AG09319 (cell line): ENCODE data around the gene RYR2.

Experiments used
- DNase-seq: peaks from one replicate; pipeline ENCODE4 v3.0.0-alpha.2; 2010; ENCODE audit warnings: low read depth; ENCODE audit errors: extremely low read depth
- CTCF ChIP-seq: IDR thresholded peaks from 2 replicates; pipeline ENCODE4 v1.5.1; 2011; ENCODE audit warnings: low read depth, mild to moderate bottlenecking, inconsistent platforms, low read length, moderate library complexity

Gene RYR2

GRCh38 chr1:237154157-237154556 is 112.2 kb downstream of the RYR2 start:
- TF ChIP-seq CTCF: no peak
- DNase-seq: no peak

DNA sequence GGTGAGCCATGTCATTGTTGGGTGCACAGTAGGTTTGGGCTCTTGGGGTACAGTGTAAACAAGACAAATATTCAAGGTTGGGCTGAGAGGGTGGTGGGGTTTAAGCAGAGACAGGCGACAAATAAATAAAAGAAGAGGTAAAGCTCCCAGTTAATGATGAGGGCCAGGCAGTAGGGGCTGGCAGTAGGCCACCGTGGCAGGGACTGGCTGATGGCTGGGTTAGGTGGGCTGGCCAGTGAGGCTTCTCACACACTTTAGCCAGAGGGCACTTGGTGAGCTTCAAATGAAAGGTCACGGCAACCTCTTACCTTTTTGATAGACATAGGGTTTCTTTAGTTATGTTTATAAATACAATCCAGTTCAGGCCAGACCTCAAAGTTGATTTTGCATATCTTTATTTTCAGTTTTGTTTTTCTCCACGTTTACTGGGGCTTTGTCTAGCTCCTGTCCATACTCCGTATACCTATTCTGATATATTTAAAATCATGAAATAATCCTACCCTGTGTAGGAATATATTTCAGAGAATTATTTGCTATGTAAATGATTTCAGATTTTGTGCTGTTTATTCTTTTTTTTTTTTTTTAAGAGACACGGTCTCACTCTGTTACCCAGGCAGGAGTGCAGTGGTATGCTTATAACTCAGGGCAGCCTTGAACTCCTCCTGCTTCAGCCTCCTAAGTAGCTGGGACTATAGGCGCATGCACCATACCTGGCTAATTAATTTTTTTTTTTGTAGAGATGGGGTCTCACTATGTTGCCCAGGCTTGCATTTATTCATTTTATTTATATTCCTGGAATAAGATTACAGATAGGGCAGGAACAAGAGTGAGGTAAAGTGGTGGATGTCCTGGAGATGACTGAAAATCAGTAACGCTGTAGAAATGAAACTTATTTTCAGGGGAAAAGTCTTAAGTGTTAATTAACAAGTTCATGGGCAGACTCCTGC is 122.7 kb downstream of the RYR2 start:
- no peak for DNase-seq
- no peak for TF ChIP-seq CTCF

- no peak for TF ChIP-seq CTCF
- no peak for DNase-seq
These were observed 124.1 kb downstream of the RYR2 start for GRCh38 chr1:237166086-237166485.

DNA sequence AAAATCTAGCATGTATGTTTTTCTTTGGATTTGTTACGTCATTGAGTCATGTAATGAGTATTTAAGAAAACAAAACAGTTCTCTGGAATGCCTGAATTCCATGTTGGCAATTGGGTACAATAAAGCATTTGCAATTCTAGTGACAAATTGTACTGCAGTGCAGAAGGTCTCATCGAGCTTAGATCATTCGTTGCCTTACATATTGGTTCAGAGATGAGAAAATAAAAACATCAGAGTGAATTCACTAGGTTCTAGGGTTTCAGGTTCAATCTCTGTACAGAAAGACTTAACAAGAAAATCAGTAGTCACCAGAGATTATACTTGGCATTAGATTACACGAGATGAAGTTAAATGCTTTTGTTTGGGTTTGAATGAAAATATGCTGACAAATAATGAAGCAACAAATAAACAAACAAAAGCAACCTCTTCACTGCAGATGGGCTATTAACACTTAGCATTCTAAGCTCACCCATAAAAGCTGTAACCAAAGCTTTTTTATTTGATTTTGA is 124.7 kb downstream of the RYR2 start:
- DNase-seq: no peak
- TF ChIP-seq CTCF: no peak

DNA sequence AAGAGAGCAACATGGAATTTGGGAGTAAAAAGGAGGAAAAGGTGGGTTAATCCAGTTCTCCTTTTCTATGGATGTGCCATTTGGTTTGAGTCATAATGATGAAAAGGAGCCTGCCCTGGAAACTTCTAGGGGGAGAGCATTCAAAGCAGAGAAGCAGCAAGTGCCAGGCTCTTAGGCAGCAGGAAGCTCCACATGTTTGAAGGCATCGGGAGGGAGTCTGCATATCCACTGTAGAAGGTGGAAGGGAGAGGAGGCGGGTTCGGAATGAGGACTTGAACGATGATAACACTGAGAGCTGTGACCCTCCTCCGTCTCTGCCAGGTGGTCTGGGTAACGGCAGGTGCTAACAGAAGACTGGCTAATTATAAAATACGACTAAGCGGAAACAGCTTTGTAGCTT is 128.2 kb downstream of the RYR2 start:
- DNase-seq: no peak
- TF ChIP-seq CTCF: no peak

DNA sequence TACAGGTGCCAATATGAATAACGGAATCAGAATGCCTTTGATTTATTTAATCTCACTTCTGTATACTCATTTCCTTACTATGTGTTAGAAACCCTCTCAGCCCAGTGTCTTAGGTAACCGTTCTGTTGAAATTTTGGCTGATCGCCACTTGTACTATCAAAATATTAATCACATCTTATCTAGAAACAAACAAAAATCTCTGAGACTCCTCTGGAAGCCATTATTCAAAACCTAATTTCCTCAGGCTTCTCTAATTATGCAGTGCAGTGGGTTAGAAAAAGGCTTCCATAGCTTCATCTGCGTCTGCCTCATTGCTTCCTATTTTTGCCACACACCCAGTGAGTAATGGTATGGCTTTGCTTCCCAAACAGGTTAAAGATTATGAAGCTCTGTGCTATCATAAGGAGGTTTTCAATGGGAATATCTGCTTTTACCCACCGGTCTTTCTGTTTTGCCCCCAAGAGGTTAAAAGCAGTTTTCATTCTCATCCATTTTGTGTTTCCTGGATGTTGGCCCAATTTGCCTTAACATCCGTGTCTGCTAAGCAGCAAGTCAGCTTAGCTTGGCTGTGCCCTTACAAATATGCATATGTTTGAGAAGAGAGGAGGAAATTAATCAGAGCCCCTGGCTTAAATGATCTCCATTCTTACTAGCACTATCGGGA is 129.6 kb downstream of the RYR2 start:
- no peak for DNase-seq
- no peak for TF ChIP-seq CTCF

DNA sequence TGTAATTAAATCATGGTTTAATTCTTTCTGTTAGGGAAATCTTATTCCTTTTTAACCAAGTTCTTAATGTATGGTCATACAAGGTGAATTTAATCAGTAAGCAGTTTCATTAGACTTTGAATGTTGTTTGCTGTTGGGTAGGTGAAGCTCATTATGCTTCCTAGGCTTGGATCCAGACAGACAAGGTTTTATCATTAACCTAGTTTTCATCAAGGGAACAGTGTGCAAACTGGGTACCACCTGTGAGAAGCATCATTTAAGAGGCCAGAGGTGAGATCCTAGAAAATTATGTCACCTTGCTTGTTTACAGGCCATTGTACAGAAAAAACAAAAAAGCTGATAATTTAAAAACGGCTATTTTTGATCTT is 130.1 kb downstream of the RYR2 start:
- no peak for TF ChIP-seq CTCF
- DNase-seq: no peak
